ENCODE results near the gene MAP2K7.

- no peak for TF ChIP-seq CTCF (conservative IDR thresholded peaks at IDR 0.05)
- TF ChIP-seq EZH2 (IDR thresholded peaks at IDR 0.05; ENCODE audit: low read depth), result no peak
Measured at GRCh38 chr19:7858109-7858770, 45.4 kb upstream of the MAP2K7 start.
